Measurements from ENCODE around the gene SAAL1.

DNA sequence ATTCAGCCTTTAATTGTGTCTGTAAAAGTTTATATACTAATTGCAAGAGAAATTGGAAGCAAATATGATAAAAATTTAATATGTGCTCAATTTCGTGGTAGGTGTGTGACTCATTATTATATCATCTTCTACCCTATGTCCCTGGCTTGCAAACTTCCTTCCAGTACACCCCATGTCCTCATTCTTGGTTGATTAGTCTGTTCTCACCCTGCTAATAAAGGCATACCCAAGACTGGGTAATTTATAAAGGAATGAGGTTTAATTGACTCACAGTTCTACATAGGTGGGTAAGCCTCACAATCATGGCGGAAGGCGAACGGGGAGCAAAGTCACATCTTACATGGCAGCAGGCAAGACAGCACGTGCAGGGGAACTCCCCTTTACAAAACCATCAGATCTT is 38.4 kb upstream of the SAAL1 start:
- TF ChIP-seq, protein P1, sequence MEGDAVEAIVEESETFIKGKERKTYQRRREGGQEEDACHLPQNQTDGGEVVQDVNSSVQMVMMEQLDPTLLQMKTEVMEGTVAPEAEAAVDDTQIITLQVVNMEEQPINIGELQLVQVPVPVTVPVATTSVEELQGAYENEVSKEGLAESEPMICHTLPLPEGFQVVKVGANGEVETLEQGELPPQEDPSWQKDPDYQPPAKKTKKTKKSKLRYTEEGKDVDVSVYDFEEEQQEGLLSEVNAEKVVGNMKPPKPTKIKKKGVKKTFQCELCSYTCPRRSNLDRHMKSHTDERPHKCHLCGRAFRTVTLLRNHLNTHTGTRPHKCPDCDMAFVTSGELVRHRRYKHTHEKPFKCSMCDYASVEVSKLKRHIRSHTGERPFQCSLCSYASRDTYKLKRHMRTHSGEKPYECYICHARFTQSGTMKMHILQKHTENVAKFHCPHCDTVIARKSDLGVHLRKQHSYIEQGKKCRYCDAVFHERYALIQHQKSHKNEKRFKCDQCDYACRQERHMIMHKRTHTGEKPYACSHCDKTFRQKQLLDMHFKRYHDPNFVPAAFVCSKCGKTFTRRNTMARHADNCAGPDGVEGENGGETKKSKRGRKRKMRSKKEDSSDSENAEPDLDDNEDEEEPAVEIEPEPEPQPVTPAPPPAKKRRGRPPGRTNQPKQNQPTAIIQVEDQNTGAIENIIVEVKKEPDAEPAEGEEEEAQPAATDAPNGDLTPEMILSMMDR (conservative IDR thresholded peaks at IDR 0.05 in 1 of 2, IDR thresholded peaks at IDR 0.05 in 1 of 2; ENCODE audit: low read depth in 1 of 2, low read length in 2 of 2): no peak
- TF ChIP-seq EZH2 (IDR thresholded peaks at IDR 0.05; ENCODE audit: low read length, missing control alignments): no peak

Data from fibroblast of lung (primary cell).